WI38 (cell line): ENCODE measurements around the gene SEC23A.
"Not testable (repeated sequence)": the region's sequence is repeated elsewhere in the genome, so short reads cannot be mapped to it uniquely, and the experiment has no call there.

Experiments used
- H3K4me3 ChIP-seq: 2 replicates; pipeline ENCODE4 v1.5.1; 2011; ENCODE audit warnings: low read depth, mild to moderate bottlenecking, control low read depth, low read length
- CTCF ChIP-seq: IDR thresholded peaks from 2 replicates; pipeline ENCODE4 v1.5.1; 2012; ENCODE audit warnings: low read depth, mild to moderate bottlenecking, control low read depth, low read length

Gene SEC23A

GRCh38 chr14:39023939-39024871 is 78.8 kb downstream of the SEC23A start:
- H3K4me3 ChIP-seq, result no peak overlapping the region
- no peak for TF ChIP-seq CTCF

DNA sequence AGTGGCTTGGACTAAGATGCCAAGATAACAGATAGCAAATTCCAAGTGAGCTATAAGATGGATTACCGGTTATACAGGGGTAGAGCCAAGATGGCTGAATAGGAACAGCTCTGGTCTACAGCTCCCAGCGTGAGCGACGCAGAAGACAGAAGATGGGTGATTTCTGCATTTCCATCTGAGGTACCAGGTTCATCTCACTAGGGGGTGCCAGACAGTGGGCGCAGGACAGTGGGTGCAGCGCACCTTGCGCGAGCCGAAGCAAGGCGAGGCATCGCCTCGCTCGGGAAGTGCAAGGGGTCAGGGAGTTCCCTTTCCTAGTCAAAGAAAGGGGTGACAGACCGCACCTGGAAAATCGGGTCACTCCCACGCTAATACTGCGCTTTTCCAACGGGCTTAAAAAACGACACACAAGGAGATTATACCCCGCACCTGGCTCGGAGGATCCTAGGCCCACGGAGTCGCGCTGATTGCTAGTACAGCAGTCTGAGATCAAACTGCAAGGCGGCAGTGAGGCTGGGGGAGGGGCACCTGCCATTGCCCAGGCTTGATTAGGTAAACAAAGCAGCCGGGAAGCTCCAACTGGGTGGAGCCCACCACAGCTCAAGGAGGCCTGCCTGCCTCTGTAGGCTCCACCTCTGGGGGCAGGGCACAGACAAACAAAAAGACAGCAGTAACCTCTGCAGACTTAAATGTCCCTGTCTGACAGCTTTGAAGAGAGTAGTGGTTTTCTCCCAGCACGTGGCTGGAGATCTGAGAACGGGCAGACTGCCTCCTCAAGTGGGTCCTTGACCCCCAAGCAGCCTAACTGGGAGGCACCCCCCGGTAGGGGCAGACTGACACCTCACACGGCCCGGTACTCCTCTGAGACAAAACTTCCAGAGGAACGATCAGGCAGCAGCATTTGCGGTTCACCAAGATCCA is 85.7 kb downstream of the SEC23A start:
- H3K4me3 ChIP-seq, result not testable (repeated sequence)

- no peak overlapping the region for H3K4me3 ChIP-seq
- no peak for TF ChIP-seq CTCF
Measured at GRCh38 chr14:39016733-39017095, 86.3 kb downstream of the SEC23A start.

DNA sequence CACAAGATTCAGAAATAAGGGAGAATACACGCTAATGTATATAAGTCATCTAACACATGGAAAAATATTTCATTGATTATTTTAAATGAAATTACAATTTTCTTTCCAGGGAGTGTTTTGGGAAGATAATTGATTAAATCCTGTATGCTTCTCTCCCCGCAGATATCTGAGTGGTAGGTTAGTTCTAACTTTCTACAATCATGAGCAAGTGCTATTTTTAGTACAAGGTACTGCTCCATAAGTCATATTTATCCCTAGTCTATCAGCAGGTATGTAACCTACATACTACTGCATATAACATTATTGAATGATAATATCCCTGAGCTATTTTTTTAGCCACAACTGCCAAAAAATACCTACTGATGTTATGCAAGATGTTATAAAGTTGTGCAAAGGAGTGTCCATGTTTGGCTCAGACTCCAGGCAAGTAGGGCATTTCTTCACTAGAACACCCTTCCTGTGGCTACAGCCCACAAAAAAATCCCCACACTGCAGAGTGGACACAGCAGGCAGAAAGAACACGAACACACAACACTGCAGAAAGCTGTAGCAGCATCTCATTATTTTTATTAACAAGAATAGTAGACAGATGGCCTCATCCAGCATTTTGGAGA is 87.0 kb downstream of the SEC23A start:
- H3K4me3 ChIP-seq, result no peak overlapping the region
- no peak for TF ChIP-seq CTCF

GRCh38 chr14:39015360-39015961 is 87.6 kb downstream of the SEC23A start:
- peak; percentile 76 for TF ChIP-seq CTCF
- no peak overlapping the region for H3K4me3 ChIP-seq

GRCh38 chr14:39014460-39014859 is 88.6 kb downstream of the SEC23A start:
- H3K4me3 ChIP-seq, result no peak overlapping the region
- TF ChIP-seq CTCF, result no peak

- H3K4me3 ChIP-seq, result not testable (repeated sequence)
Measured at GRCh38 chr14:39008965-39009364, 94.1 kb downstream of the SEC23A start.
